ENCODE measurements around the gene EEFSEC.

DNA sequence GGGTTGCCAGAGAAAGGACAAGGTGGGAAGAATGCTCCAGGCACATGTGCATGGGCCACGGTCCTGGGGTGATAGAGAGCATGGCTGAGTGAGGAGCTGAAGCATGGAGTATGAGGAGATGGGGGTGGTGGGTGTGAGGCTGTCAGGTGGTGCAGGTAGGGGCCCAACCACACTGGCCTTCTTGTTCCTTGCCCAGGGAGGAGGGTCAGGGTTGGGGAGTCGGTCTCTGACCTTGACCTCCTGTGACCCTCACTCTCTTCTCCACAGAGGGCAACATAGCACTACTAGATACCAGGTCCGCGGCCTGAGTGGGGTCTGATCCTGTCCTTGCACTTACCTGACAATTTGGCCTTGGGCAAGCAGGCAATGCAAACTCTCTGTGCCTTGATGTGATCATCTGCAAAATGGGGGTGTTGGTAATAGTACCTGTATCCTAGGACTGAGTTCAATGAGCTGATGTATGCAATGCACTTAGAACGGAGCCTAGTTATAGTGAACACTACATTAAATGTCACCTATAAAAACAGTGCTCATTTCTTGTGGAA lies 75.2 kb downstream of the EEFSEC start:
- TF ChIP-seq CTCF (IDR thresholded peaks at IDR 0.05) (no peak), ZFX (IDR thresholded peaks at IDR 0.05; ENCODE audit: borderline replicate concordance) (no peak)
